GM06990 (cell line): ENCODE data around the gene NSG1.

Experiments
- DNase-seq: peaks from one replicate; pipeline ENCODE4 v3.0.0-alpha.2; 2011; ENCODE audit not compliant: insufficient read length; ENCODE audit errors: extremely low read depth
- H3K27me3 ChIP-seq: replicated peaks from 2 replicates; pipeline ENCODE4 v1.6.0; 2011; ENCODE audit warnings: low read length; ENCODE audit not compliant: control insufficient read depth, insufficient read depth
- H3K36me3 ChIP-seq: 2 replicates; pipeline ENCODE4 v1.5.1; 2011; ENCODE audit warnings: low read length; ENCODE audit not compliant: control insufficient read depth, insufficient read depth
- H3K4me3 ChIP-seq: replicated peaks from 2 replicates; pipeline ENCODE4 v1.5.1; 2011; ENCODE audit warnings: low read depth, mild to moderate bottlenecking, control low read depth, low read length
- CTCF ChIP-seq: IDR thresholded peaks from 2 replicates; pipeline ENCODE4 v1.5.1; 2011; ENCODE audit warnings: low read length, control low read depth, mild to moderate bottlenecking, inconsistent platforms; ENCODE audit not compliant: insufficient read depth, poor library complexity, severe bottlenecking

The NSG1 gene

GRCh38 chr4:4439782-4440181 is 52.9 kb downstream of the NSG1 start:
- no peak for DNase-seq
- TF ChIP-seq CTCF: no peak
- no peaks in the 10 kb centered on the region for H3K27me3 ChIP-seq
- no peak overlapping the region for H3K4me3 ChIP-seq
- H3K36me3 ChIP-seq: peaks cover 7% of the 10 kb centered on the region

- no peaks in the 10 kb centered on the region for H3K27me3 ChIP-seq
- no peak for TF ChIP-seq CTCF
- H3K4me3 ChIP-seq: no peak overlapping the region
- DNase-seq: no peak
- H3K36me3 ChIP-seq: peaks cover 7% of the 10 kb centered on the region
Observed at GRCh38 chr4:4440333-4441061, 53.6 kb downstream of the NSG1 start.

- peaks cover 2% of the 10 kb centered on the region; the same call in 1 of the 2 replicates for H3K36me3 ChIP-seq
- H3K4me3 ChIP-seq: no peak overlapping the region
- TF ChIP-seq CTCF: no peak
- no peak for DNase-seq
- H3K27me3 ChIP-seq: no peaks in the 10 kb centered on the region
Observed at GRCh38 chr4:4443821-4444220, 56.9 kb downstream of the NSG1 start.

GRCh38 chr4:4446434-4446833 is 59.5 kb downstream of the NSG1 start:
- TF ChIP-seq CTCF: no peak
- Histone ChIP-seq H3K27me3 (no peaks in the 10 kb centered on the region), H3K4me3 (no peak overlapping the region), H3K36me3 (peaks cover 2% of the 10 kb centered on the region; the same call in 1 of the 2 replicates)
- no peak for DNase-seq

- TF ChIP-seq CTCF: no peak
- Histone ChIP-seq H3K27me3 (no peaks in the 10 kb centered on the region), H3K4me3 (no peak overlapping the region), H3K36me3 (peaks cover 16% of the 10 kb centered on the region)
- DNase-seq: no peak
Observed at GRCh38 chr4:4455210-4455865, 68.4 kb downstream of the NSG1 start.
